Hippocampal formation (tissue), 2 donors: Measurements from ENCODE around the gene FEN1.

Source experiments
- DNase-seq, 2 donors: peaks; one replicate each; lab custom pipeline; 2025; lab: John Stamatoyannopoulos, UW

The FEN1 gene

GRCh38 chr11:61841636-61842527, 49.2 kb downstream of the FEN1 start:
- DNase-seq, result peak in 1 of 2 donors; percentile 29

- no peak for DNase-seq
Measured at GRCh38 chr11:61842528-61842820, 49.8 kb downstream of the FEN1 start.

- DNase-seq, result no peak
Measured at GRCh38 chr11:61844909-61845565, 52.3 kb downstream of the FEN1 start.

GRCh38 chr11:61846362-61847020, 53.8 kb downstream of the FEN1 start:
- DNase-seq, result no peak
